SJSA1 (cell line): ENCODE data around the gene LILRB3. TPM values are rescaled to one million over a fixed set of nuclear protein-coding genes. Genes with fewer than 3 reads are reported as not detected.
"Not testable (repeated sequence)": the region's sequence is repeated elsewhere in the genome, so short reads cannot be mapped to it uniquely, and the experiment has no call there.

Experiments
- DNase-seq, 2 experiments: peaks; one replicate each; pipeline ENCODE4 v3.0.0-alpha.2; 2015 to 2020; ENCODE audit warnings: low spot score in 2 of 2, low read depth in 1 of 2
- H3K27ac ChIP-seq: fragments of 250-450 bp; sonication (Bioruptor Pico); 2 replicates; pipeline ENCODE4 v1.5.1; 2020; ENCODE audit warnings: mild to moderate bottlenecking, moderate library complexity
- H3K27me3 ChIP-seq: fragments of 250-450 bp; sonication (Bioruptor Pico); replicated peaks from 2 replicates; pipeline ENCODE4 v1.5.1; 2020; ENCODE audit warnings: mild to moderate bottlenecking, moderate library complexity
- H3K36me3 ChIP-seq: fragments of 250-450 bp; sonication (Bioruptor Pico); 2 replicates; pipeline ENCODE4 v1.5.1; 2020; ENCODE audit warnings: mild to moderate bottlenecking
- H3K4me1 ChIP-seq: fragments of 250-450 bp; sonication (Bioruptor Pico); replicated peaks from 2 replicates; pipeline ENCODE4 v1.6.1; 2021; ENCODE audit warnings: mild to moderate bottlenecking
- H3K4me3 ChIP-seq: fragments of 250-450 bp; sonication (Bioruptor Pico); 2 replicates; pipeline ENCODE4 v1.5.1; 2020; ENCODE audit warnings: mild to moderate bottlenecking
- H3K9me3 ChIP-seq: fragments of 250-450 bp; sonication (Bioruptor Pico); replicated peaks from 2 replicates; pipeline ENCODE4 v1.5.1; 2020; ENCODE audit warnings: mild to moderate bottlenecking
- total RNA-seq: library from RNA; depleted of rRNA; stranded (reverse); fragments of >200 nt; shearing (Covaris generic); gene quantifications from 2 replicates; pipeline ENCODE4 v1.2.3, GENCODE V29; 2014

LILRB3 gene
- total RNA-seq, 1 experiment from 2014 or later: not detected

GRCh38 chr19:54231077-54231931 lies 8.5 kb upstream of the LILRB3 start:
- H3K36me3 ChIP-seq: no peaks in the 10 kb centered on the region
- peak; percentile 61 to 75 for DNase-seq
- H3K27ac ChIP-seq: no peak overlapping the region
- no peaks in the 10 kb centered on the region for H3K9me3 ChIP-seq
- H3K27me3 ChIP-seq: peaks cover 26% of the 10 kb centered on the region
- no peaks in the 10 kb centered on the region for H3K4me1 ChIP-seq
- no peak overlapping the region for H3K4me3 ChIP-seq

- Histone ChIP-seq H3K27me3 (peaks cover 32% of the 10 kb centered on the region), H3K4me1 (no peaks in the 10 kb centered on the region), H3K9me3 (no peaks in the 10 kb centered on the region), H3K27ac (no peak overlapping the region), H3K4me3 (no peak overlapping the region), H3K36me3 (no peaks in the 10 kb centered on the region)
- DNase-seq: peak in 1 of 2 experiments; percentile 36
These were observed 7.2 kb upstream of the LILRB3 start for GRCh38 chr19:54230031-54230430.

- Histone ChIP-seq H3K4me3 (no peak overlapping the region), H3K36me3 (no peaks in the 10 kb centered on the region), H3K4me1 (no peaks in the 10 kb centered on the region), H3K27me3 (peaks cover 32% of the 10 kb centered on the region), H3K27ac (no peak overlapping the region), H3K9me3 (no peaks in the 10 kb centered on the region)
- peak in 1 of 2 experiments; percentile 28 for DNase-seq
These were observed 6.3 kb upstream of the LILRB3 start for GRCh38 chr19:54229146-54229545.

GRCh38 chr19:54224619-54225018 lies 1.8 kb upstream of the LILRB3 start:
- H3K4me3 ChIP-seq, H3K27ac ChIP-seq, H3K4me1 ChIP-seq, H3K9me3 ChIP-seq, H3K36me3 ChIP-seq: not testable (repeated sequence)
- H3K27me3 ChIP-seq: peaks cover 31% of the 10 kb centered on the region
- peak in 1 of 2 experiments; percentile 21 for DNase-seq

- H3K4me3 ChIP-seq: not testable (repeated sequence)
These were observed 1.1 kb upstream of the LILRB3 start for GRCh38 chr19:54223937-54224281.

GRCh38 chr19:54223277-54223936 lies 600 bp upstream of the LILRB3 start:
- not testable (repeated sequence) for H3K36me3 ChIP-seq, H3K27ac ChIP-seq, H3K4me3 ChIP-seq, H3K9me3 ChIP-seq, H3K4me1 ChIP-seq
- peak in 1 of 2 experiments; percentile 35 for DNase-seq
- peaks cover 26% of the 10 kb centered on the region for H3K27me3 ChIP-seq

More at GRCh38 chr19:54223937-54224281, 1.1 kb upstream of the LILRB3 start:
- peak in 1 of 2 experiments; percentile 28 for DNase-seq
- H3K9me3 ChIP-seq, H3K4me1 ChIP-seq, H3K27ac ChIP-seq, H3K36me3 ChIP-seq: not testable (repeated sequence)
- peaks cover 28% of the 10 kb centered on the region for H3K27me3 ChIP-seq

- H3K4me3 ChIP-seq, H3K4me1 ChIP-seq, H3K9me3 ChIP-seq, H3K36me3 ChIP-seq, H3K27ac ChIP-seq: not testable (repeated sequence)
- DNase-seq: peak in 1 of 2 experiments; percentile 25
- H3K27me3 ChIP-seq: peaks cover 14% of the 10 kb centered on the region
These were observed 860 bp downstream of the LILRB3 start for GRCh38 chr19:54221947-54222346.

- H3K4me1 ChIP-seq, H3K27me3 ChIP-seq, H3K9me3 ChIP-seq, H3K36me3 ChIP-seq, H3K27ac ChIP-seq, H3K4me3 ChIP-seq: not testable (repeated sequence)
- DNase-seq: peak in 1 of 2 experiments; percentile 35
These were observed 3.1 kb downstream of the LILRB3 start for GRCh38 chr19:54219702-54220101.

- H3K4me3 ChIP-seq: no peak overlapping the region
- H3K9me3 ChIP-seq: no peaks in the 10 kb centered on the region
- DNase-seq: peak in 1 of 2 experiments; percentile 39
- no peaks in the 10 kb centered on the region for H3K36me3 ChIP-seq
- no peak overlapping the region for H3K27ac ChIP-seq
- no peaks in the 10 kb centered on the region for H3K4me1 ChIP-seq
- peaks cover 4% of the 10 kb centered on the region for H3K27me3 ChIP-seq
These were observed 3.7 kb downstream of the LILRB3 start for GRCh38 chr19:54218960-54219661.

- H3K36me3 ChIP-seq: no peaks in the 10 kb centered on the region
- H3K27ac ChIP-seq: no peak overlapping the region
- peaks cover 3% of the 10 kb centered on the region for H3K27me3 ChIP-seq
- H3K4me1 ChIP-seq: no peaks in the 10 kb centered on the region
- no peak overlapping the region for H3K4me3 ChIP-seq
- DNase-seq: peak in 1 of 2 experiments; percentile 28
- H3K9me3 ChIP-seq: no peaks in the 10 kb centered on the region
These were observed 4.5 kb downstream of the LILRB3 start for GRCh38 chr19:54218259-54218658.

GRCh38 chr19:54217517-54218247 lies 5.1 kb downstream of the LILRB3 start:
- not testable (repeated sequence) for H3K27ac ChIP-seq, H3K27me3 ChIP-seq, H3K4me3 ChIP-seq, H3K9me3 ChIP-seq, H3K4me1 ChIP-seq, H3K36me3 ChIP-seq
- peak in 1 of 2 experiments; percentile 32 for DNase-seq

- Histone ChIP-seq H3K27me3 (no peaks in the 10 kb centered on the region), H3K36me3 (no peaks in the 10 kb centered on the region), H3K9me3 (no peaks in the 10 kb centered on the region), H3K4me1 (no peaks in the 10 kb centered on the region), H3K27ac (no peak overlapping the region), H3K4me3 (no peak overlapping the region)
- peak in 1 of 2 experiments; percentile 25 for DNase-seq
These were observed 5.9 kb downstream of the LILRB3 start for GRCh38 chr19:54216869-54217268.

- H3K36me3 ChIP-seq, H3K27me3 ChIP-seq, H3K27ac ChIP-seq, H3K4me3 ChIP-seq, DNase-seq, H3K9me3 ChIP-seq, H3K4me1 ChIP-seq: not testable (repeated sequence)
These were observed 8.1 kb downstream of the LILRB3 start for GRCh38 chr19:54214734-54215133.
